B cell (primary cell): ENCODE results near the gene DIP2B.

Experiments used
- CTCF ChIP-seq: fragments of 200-600 bp; IDR thresholded peaks from one replicate; pipeline ENCODE4 v1.8.0; 2022; ENCODE audit warnings: antibody characterized with exemption, mild to moderate bottlenecking
- EZH2 ChIP-seq: IDR thresholded peaks from 2 replicates; pipeline ENCODE4 v1.6.1; 2012; ENCODE audit warnings: borderline replicate concordance, low read depth, mild to moderate bottlenecking, moderate library complexity, low read length; ENCODE audit not compliant: insufficient read depth, poor library complexity, severe bottlenecking

GRCh38 chr12:50518090-50518489, 13.3 kb downstream of the DIP2B start:
- TF ChIP-seq CTCF, result no peak
- no peak for TF ChIP-seq EZH2
